GM21360 (cell line): ENCODE measurements around the gene YWHAH.
A peak's percentile ranks its signal among the peaks of the same experiment; 100 is the strongest.

Experiments
- ATAC-seq: cut with Tn5 transposase; IDR thresholded peaks from one replicate; pipeline ENCODE4 v1.9.1; 2021; ENCODE audit warnings: mild to moderate bottlenecking, moderate library complexity; ENCODE audit not compliant: unreplicated experiment

YWHAH gene

DNA sequence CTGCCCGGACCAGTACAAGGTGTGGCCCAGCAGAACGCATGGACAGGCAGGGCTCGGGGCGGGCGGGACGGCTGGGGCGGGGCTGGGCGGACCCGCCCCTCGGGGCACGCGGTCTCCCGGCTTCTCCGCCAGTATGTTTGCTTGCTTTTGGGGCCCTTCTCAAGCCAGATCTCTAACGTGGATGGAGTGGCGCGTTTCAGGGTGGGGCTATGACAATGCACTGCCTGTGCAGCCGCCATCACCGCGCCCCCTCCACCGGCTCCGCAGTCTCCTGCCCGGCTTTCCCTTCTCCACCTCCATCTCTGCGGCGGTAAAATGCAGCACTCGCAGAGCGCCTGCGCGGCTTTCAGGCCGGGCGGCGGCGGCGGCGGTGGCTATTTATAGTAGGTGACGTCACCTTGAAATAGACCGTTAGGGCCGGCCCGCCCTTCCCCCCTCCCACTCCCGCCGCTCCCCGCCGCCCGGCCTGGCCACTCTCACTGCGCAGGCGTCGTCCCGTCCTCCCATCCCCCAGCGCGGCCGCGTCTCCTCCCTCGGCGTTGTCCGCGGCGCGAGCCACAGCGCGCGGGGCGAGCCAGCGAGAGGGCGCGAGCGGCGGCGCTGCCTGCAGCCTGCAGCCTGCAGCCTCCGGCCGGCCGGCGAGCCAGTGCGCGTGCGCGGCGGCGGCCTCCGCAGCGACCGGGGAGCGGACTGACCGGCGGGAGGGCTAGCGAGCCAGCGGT lies at the start of gene YWHAH:
TSS of gene YWHAH (plus strand) at position 558 of the 722 bp plus-strand sequence. CDS start 199 bp downstream, outside the sequence.
- peak; percentile 51 for ATAC-seq

DNA sequence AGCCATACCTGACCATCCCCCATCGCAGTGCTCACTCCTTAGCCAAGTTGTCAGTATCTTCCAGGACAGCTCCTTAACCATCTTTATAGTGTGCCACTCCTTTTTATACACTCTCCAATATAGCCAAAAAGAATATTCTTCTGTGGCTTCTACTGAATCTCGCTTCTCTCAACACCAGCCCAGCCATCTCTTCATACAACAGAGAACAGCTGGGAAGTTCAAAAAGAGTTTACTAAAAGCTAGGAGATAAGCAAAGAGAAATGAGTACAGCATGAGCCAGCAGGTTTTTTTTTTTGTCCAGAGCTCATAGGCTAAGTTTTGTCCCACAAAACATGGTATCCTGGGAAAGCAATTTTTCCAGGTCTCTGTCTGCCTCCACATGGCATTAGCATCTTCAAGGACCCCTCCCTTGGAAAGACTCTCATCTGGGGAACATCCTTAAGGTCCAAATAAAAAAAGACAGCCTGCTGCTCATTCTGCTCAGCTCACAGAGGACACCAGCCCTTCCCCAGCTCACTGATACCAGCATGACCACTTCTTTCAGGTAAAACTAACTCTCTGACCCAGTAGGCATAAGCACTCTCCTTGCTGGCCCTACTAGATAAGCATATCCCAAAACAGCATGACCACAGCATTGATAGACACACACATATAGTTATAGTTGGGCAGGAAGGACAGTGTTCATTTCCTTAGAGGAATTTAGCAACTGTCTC lies 48.8 kb upstream of the YWHAH start:
- no peak for ATAC-seq

GRCh38 chr22:31896472-31896871 lies 47.9 kb upstream of the YWHAH start:
- ATAC-seq, result no peak

- ATAC-seq, result no peak
Measured at GRCh38 chr22:31897842-31898805, 46.2 kb upstream of the YWHAH start.

DNA sequence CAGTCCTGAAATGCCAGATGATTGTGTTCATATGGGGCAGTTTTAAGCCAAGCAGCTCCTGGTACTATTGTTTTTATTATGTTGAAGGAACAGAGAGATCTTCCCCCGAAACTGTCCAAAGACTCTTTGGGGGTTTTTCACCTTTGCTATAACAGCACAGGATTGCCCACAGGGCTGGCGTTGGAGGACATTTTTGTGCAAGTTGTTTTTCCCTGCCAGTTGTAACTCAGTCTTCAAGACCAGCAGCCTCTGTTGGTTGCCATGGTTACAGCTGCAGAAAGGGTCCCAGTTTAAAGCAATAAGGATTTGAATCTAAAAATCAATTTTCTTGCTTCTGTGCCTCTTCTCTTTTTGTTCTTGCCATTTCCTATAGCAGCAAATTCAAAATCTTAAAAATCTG lies 45.4 kb upstream of the YWHAH start:
- ATAC-seq, result no peak

GRCh38 chr22:31899669-31900068 lies 44.7 kb upstream of the YWHAH start:
- ATAC-seq, result no peak

DNA sequence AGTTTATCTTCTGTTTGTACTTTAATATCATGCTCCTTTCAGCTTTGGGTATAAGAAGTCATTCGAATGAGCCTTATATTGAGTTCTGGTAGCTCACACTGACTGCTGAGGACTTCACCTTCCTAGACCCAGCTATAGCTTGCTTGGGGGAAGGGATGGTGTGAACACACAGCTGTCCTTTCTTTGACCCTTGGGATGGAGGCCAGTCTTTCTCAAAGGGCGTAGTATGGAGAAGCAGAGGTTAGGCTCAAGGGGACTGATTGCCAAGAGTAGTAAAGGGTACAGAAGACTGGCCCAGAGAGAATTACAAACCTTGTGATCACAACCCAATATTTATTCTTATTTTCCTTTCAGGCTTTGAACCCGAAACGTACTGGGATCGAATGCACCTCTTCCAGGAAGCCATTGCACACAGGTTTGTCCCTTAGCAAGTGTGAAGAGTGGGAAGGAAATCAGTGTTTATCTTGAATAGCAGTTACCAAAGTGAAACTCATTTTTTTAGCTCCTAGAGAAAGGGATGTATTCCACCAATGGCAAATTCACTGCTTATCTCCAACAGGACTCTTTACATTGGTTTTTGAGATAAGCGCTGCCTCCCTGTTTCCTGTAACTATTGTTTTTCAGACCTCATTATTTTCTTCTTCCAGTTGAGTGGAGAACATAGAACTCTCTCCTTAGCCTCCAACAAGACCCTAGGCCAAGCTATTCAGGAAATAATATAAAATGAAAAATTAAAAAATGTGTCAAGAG lies 42.8 kb upstream of the YWHAH start:
- no peak for ATAC-seq

DNA sequence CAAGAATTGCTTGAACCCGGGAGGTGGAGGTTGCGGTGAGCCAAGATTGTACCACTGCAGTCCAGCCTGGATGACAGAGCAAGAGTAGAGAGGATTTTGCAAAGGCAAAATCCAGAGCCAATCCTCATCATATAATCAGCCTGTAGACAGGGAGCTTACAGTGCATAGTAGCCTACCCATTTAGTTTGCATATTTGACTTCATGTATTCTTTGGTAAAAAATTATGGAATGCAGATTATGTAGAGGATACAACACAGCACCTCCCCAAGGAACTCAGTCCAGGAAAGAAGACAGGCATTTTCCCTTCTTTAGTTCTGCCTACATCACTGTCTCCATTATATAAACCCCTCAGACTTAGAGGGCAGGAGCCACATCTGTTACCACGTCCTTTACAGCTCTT lies 39.7 kb upstream of the YWHAH start:
- no peak for ATAC-seq

GRCh38 chr22:31905356-31905755 lies 39.0 kb upstream of the YWHAH start:
- no peak for ATAC-seq

DNA sequence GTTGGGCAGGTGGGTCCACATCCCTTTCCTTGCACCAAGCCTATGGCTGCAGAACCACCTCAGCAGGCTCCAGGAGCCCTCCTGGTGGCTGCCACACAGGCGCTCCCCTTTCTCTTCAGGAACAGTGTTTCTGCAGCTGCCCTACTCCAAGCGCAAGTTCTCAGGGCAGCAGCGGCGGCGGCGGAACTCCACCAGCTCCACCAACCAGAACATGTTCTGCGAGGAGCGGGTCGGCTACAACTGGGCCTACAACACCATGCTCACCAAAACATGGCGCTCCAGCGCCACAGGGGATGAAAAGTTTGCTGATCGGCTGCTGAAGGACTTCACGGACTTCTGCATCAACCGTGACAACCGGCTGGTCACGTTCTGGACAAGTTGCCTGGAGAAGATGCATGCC lies 38.2 kb upstream of the YWHAH start:
- ATAC-seq, result no peak

DNA sequence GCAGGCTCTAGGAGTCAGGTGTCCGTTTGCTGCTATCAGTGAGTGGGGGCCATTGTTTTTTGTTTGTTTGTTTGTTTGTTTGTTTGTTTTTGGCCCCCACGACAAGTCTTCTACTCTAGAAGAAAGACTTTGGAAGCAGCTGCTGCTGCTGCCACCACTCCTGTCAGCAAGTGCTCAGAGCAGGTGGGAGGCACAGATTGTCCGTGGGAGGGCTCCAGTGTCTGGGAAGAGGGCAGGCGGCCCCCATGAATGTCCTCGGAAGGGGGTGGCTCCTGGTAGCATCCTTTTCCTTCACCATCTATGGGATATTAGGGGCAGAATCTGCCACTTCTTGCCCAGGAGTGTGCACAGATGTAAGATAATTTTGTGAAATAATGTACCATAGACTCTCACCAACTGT lies 37.8 kb upstream of the YWHAH start:
- no peak for ATAC-seq

DNA sequence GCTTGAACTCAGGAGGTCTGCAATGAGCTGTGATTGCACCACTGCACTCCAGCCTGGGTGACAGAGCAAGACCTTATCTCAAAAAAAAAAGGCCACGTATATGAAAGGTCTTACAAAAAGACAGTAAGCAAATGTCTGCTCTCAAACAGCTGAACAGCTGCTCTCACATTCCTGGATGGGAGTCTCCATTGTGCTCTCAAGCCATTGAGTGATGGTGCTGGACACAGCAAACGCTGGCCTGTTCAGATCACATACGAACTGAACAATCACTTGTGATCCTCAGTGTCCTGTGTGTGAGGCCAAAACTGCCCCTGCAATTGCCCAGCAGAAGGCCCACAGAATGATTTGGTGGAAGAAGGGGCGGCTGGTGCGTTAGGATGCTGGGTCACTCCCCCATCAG lies 34.4 kb upstream of the YWHAH start:
- ATAC-seq, result no peak

- ATAC-seq, result no peak
Measured at GRCh38 chr22:31911565-31912406, 32.5 kb upstream of the YWHAH start.

DNA sequence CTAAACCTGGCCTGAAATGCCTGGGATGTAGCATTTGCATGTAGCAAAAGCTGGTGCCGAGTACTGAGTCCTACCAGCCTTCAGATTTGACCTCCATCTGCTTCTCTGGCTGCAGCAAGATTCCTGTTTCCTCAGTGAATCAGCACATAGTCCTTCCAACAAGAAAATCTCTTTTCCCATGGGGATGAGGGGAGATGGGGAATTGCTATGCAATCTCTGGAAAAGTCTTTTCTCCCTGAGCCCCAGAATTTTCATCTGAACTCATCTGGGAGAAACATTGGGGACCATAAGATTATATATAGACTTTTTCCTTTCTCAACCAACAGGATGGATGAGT lies 32.0 kb upstream of the YWHAH start:
- ATAC-seq, result no peak

DNA sequence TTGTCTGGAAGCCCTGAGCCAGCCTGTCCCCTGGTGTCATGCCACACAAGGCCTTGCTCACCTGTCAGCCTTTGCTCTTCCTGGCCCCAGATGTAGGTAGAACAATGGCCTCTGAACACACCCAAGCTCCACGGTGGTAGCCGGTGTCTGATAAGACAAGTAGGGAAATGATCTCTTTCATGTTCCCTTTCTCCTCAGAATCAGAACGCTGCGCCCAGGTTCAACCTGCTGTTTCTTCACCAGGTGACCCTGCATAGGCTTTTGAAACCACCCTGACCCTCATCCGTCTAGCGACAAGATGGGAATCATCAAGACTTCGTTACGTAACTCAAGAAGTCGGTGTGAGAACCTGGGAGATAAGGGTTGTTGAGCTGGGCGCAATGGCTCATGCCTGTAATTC lies 28.7 kb upstream of the YWHAH start:
- no peak for ATAC-seq

DNA sequence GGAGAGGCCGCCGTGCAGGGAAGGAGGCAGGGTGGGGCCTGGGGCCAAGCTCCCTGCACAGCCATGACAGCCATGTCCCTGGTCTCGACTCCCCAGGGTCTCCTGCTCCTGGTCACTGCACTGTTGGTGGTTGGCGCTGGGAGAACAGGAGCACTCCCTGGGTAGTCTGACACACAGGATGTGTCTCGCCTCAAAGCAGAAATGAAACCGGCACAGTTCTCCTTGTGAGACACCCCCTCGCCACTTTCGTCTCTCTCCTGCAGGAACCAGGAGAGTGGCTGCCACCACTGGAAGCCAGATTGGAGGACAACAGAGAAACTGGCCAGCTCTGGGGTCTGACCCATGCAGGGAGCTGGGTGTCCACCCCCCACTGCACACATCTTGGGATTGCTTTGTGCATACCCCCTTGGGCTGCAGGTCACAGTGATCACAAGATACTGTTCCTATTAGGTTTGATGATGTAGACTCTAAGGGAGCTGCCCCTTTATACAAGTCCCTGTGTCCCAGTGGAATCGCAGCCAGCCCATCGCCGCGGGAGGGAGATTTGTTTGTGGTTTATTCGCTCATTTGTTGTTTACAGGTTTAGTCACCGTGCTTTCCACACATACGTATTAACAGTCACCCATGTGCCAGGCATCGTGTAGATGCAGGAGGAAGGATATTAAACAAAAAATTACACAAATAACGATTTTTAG lies 27.0 kb upstream of the YWHAH start:
- no peak for ATAC-seq

DNA sequence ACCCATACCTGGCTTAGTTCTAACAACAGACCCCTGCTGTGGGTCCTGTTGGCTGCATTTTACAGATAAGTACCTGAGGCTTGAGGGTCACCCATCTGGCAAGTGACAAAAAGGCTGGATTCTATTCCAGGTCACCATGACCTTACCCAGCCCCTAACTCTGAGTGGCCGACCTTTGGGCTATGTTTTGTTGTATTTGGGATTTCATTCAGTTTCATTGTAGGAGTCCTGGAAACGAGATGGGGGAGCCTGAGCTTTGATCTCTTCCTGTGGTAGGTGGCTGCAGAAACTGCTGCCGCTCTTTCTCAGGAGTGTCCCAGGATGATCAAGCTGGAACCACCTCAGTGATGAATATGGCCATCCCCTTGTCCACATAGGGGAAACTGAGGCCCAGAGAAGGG lies 24.6 kb upstream of the YWHAH start:
- ATAC-seq, result no peak

DNA sequence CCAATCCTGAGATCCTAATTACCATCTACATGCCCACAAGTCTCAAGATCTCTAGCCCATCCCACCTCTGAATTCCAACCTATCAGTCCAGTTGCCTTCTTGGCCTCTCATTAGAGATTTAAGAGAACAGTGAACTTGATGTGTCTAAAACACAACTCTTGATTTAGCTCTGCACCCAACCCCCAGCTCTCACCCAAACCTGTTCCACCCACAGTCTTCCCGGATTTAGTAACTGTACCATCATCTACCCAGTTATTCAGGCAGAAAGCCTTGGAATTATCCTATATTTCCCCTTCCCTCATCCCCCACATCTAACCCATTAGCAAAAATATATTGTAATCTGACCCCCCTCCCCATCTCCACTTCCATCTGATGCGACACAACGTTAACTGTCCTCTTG lies 24.0 kb upstream of the YWHAH start:
- ATAC-seq, result no peak

GRCh38 chr22:31921106-31921505 lies 23.2 kb upstream of the YWHAH start:
- ATAC-seq, result no peak
